Muscle of leg (tissue), 11 donors: ENCODE results near the gene EMILIN3. TPM values are rescaled to one million over a fixed set of nuclear protein-coding genes. Genes with fewer than 3 reads are reported as not detected.

Experiments used
- DNase-seq: peaks from one replicate; pipeline ENCODE4 v3.0.0; 2013
- H3K27ac ChIP-seq: one replicate; pipeline ENCODE4 v1.5.1; 2013; ENCODE audit warnings: mild to moderate bottlenecking, low read length, control low read depth
- H3K27me3 ChIP-seq: one replicate; pipeline ENCODE4 v1.6.1; 2013; ENCODE audit warnings: low read length; ENCODE audit not compliant: control insufficient read depth, insufficient read depth
- H3K36me3 ChIP-seq: one replicate; pipeline ENCODE4 v1.6.1; 2013; ENCODE audit warnings: low read length; ENCODE audit not compliant: control insufficient read depth, insufficient read depth
- H3K4me1 ChIP-seq: one replicate; pipeline ENCODE4 v1.6.1; 2013; ENCODE audit warnings: low read length; ENCODE audit not compliant: control insufficient read depth, insufficient read depth
- H3K4me3 ChIP-seq: one replicate; pipeline ENCODE4 v1.5.1; 2013; ENCODE audit warnings: low read length, control low read depth
- H3K9me3 ChIP-seq: replicated peaks from 2 replicates; pipeline ENCODE4 v1.6.1; 2013; ENCODE audit warnings: low read depth, low read length; ENCODE audit not compliant: control insufficient read depth
- WGBS: methylation state at CpG from one replicate; pipeline ENCODE4 v1.1.5; 2013; ENCODE audit warnings: missing lambda C conversion rate; ENCODE audit not compliant: insufficient coverage; 5-methylcytosine and 5-hydroxymethylcytosine counted together
- polyA plus RNA-seq, 8 donors: library from polyadenylated mRNA; unstranded; fragments of 120-200 nt; gene quantifications; one replicate each; pipeline versions ENCODE4 v1.2.1 to v1.2.3, GENCODE V29; 2013; ENCODE audit warnings: inconsistent platforms in 1 of 8, low replicate concordance in 1 of 8; ENCODE audit not compliant: insufficient read length in 8 of 8, insufficient read depth in 1 of 8
- total RNA-seq: library from RNA; stranded (reverse); fragments of 120-200 nt; gene quantifications from one replicate; pipeline ENCODE4 v1.2.4, GENCODE V29; 2013

The EMILIN3 gene
- total and polyA plus RNA-seq, 9 donors, result 24.8 to 72.4 (median 46.1) TPM

DNA sequence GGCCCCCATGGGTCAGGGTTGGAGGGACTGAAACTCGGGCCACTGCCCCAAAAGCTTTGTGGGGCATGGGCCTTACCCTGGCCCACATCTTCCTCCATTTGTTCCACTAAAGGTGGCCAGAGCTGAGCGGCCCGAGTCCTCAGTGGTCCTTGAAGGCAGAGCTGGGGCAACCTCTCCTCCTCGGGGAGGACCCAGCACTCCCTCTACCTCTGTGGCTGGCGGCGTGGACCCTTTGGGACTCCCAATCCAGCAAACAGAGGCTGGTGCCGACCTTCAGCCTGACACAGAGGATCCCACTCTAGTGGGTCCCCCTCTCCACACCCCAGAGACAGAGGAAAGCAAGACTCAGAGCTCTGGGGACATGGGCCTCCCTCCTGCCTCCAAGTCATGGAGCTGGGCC is 16.7 kb downstream of the EMILIN3 start:
- H3K9me3 ChIP-seq, result no peaks in the 10 kb centered on the region
- no peaks in the 10 kb centered on the region for H3K36me3 ChIP-seq
- no peak for DNase-seq
- 86% methylated on average over 7 of the region's 7 CpGs for WGBS
- H3K27me3 ChIP-seq, result no peaks in the 10 kb centered on the region
- H3K4me3 ChIP-seq, result no peak overlapping the region
- peaks cover 17% of the 10 kb centered on the region for H3K4me1 ChIP-seq
- H3K27ac ChIP-seq, result no peak overlapping the region

DNA sequence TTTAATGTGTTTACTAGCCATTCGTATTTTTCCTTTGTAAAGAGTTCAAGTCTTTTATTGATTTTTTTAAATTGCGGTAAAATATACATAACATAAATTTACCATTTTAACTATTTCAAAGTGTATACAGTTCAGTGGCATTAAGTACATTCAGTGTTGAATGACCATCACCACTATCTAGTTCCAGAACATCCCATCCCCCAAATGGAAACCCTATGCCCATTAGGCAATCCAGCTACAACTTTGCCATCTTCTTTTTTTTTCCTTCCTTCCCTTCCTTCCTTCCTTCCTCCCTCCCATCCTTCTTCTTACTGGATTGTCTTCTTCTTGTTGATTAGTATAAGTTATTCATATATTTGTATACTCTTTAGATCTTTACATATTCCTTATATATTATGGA is 17.4 kb downstream of the EMILIN3 start:
- H3K4me3 ChIP-seq, result no peak overlapping the region
- no peak overlapping the region for H3K27ac ChIP-seq
- no peaks in the 10 kb centered on the region for H3K36me3 ChIP-seq
- H3K9me3 ChIP-seq, result no peaks in the 10 kb centered on the region
- no CpG with 5 or more reads among the region's 2 CpGs for WGBS
- H3K4me1 ChIP-seq, result peaks cover 17% of the 10 kb centered on the region
- DNase-seq, result no peak
- H3K27me3 ChIP-seq, result no peaks in the 10 kb centered on the region

DNA sequence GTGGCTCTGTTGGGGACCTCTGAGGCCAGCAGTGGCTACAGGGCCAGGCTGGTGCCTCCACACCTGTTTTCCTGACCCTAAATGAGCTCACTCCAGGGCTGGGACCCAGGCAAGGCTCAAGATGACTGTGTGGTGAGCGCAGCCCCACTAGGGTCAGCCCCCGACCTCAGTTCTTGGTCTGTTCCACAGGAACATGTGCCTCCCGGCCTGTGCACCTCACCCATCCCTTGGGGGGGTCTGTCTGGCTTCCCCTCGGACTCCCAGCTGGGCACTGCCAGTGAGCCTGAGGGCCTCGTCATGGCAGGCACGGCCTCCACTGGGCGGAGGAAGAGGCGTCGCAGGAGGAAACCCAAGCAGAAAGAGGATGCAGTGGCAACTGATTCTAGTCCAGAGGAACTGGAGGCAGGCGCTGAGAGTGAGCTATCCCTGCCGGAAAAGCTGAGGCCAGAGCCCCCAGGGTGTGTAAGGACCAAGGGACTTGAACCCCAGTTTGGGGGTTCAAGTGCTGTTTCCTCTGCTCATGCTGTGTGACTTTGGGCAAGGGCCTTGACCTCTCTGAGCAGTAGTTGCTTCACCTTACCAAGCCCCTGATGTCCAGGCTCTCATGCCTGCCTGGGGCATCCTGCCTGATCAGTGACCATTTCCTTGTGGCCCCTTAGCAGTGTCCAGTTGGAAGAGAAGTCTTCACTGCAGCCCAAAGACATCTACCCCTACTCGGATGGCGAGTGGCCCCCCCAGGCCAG is 18.0 kb downstream of the EMILIN3 start:
- no peaks in the 10 kb centered on the region for H3K27me3 ChIP-seq
- no peaks in the 10 kb centered on the region for H3K36me3 ChIP-seq
- 88% methylated on average over 12 of the region's 13 CpGs for WGBS
- H3K4me1 ChIP-seq, result peaks cover 17% of the 10 kb centered on the region
- H3K9me3 ChIP-seq, result no peaks in the 10 kb centered on the region
- H3K27ac ChIP-seq, result no peak overlapping the region
- no peak for DNase-seq
- H3K4me3 ChIP-seq, result no peak overlapping the region

DNA sequence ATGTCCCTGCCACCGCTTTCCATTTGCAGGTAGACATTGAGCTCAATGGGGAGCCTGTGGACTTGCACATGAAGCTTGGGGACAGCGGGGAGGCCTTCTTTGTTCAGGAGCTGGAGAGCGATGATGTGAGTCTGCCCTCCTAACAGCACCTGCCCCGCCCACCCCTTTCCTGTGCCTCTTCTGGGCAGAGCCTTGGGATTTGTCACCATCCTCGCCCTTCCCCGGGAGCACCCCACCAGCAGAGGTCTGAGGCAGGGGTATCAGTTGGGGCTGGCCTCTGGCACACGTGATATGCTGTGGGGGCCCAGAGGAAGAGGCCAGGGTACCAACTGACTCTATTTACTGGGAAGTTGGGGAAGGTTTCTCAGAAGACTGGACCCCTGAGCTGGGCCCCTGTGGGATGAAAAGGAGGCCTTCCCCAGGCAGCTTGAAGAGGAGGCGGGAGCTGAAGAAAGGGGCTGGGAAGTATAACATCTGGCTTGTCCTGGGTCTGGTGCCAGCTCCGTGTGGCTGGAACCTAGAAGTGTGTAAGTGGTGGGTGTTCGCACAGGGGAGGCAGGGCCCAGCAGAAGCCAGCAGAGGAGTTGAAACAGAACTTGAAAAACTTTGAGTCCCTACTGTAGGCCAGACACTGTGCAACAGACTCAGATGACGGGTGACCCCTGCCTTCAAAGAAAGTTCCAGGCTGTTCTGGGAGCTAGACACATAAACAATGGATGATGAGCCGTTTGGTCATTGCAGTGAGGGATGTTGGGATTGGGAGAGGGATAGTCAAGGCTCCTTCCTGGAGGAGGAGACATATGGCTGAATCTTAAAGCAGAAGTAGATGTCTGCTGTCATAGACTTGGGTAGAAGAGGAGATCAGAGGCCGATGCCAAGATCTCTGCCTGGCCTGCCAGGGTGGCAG is 18.8 kb downstream of the EMILIN3 start:
- no peaks in the 10 kb centered on the region for H3K36me3 ChIP-seq
- no peak overlapping the region for H3K27ac ChIP-seq
- 60% methylated on average over 9 of the region's 13 CpGs for WGBS
- no peak overlapping the region for H3K4me3 ChIP-seq
- H3K9me3 ChIP-seq, result no peaks in the 10 kb centered on the region
- no peaks in the 10 kb centered on the region for H3K27me3 ChIP-seq
- peaks cover 17% of the 10 kb centered on the region for H3K4me1 ChIP-seq
- DNase-seq, result no peak

DNA sequence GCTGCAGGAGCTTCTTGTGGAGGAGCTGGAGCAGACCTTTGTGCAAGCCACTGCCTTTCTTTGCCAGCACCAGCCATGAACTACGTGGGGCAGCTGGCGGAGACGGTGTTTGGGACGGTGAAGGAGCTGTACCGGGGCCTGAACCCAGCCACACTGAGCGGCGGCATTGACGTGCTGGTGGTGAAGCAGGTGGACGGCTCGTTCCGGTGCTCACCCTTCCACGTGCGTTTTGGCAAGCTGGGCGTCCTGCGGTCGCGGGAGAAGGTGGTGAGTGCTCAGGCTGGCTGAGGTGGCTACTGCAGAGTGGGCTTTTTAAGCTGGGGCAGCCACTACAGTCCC is 20.9 kb downstream of the EMILIN3 start:
- no peaks in the 10 kb centered on the region for H3K9me3 ChIP-seq
- peaks cover 24% of the 10 kb centered on the region for H3K4me1 ChIP-seq
- no peak overlapping the region for H3K4me3 ChIP-seq
- DNase-seq, result no peak
- WGBS, result 78% methylated on average over 17 of the region's 17 CpGs
- no peaks in the 10 kb centered on the region for H3K27me3 ChIP-seq
- no peaks in the 10 kb centered on the region for H3K36me3 ChIP-seq
- no peak overlapping the region for H3K27ac ChIP-seq

DNA sequence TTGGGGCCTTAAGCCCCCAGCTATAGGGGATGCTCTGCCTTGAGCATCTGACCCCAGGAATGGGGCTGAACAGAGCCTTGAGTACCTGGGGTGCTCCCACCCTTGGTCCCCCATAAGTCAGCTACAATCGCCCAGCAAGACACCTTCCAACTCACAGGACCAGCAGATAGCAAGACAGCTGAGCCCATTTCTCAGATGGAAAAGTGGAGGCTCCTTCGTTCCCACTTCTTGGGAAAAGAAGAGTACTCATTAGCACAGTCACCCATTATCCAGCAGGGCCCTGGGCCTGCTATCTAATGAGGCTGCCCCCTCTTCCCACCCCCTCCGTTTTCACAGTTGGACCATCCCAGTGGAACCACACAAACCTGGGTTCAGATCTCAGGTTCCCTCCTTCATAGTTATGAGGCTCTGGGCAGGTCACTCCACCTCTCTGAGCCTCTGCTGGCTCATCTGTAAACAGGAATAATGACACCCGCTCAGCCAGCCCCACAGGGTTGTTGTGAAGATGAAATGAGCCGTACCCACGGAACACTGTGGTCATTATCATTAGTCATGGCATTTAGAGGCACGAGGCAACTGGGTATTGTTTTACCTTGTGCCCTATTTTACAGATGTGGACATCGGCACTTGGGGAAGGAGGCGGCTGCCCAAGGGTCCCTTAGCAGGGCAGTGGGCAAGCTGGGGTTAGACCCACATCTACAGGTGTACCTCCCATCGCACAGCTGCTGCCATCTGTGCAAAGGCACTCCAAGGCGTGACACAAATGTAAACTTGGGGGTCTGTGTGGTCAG is 21.5 kb downstream of the EMILIN3 start:
- no peaks in the 10 kb centered on the region for H3K36me3 ChIP-seq
- H3K4me3 ChIP-seq, result no peak overlapping the region
- H3K27me3 ChIP-seq, result no peaks in the 10 kb centered on the region
- H3K9me3 ChIP-seq, result no peaks in the 10 kb centered on the region
- no peak for DNase-seq
- H3K4me1 ChIP-seq, result peaks cover 24% of the 10 kb centered on the region
- no peak overlapping the region for H3K27ac ChIP-seq
- 85% methylated on average over 8 of the region's 11 CpGs for WGBS

DNA sequence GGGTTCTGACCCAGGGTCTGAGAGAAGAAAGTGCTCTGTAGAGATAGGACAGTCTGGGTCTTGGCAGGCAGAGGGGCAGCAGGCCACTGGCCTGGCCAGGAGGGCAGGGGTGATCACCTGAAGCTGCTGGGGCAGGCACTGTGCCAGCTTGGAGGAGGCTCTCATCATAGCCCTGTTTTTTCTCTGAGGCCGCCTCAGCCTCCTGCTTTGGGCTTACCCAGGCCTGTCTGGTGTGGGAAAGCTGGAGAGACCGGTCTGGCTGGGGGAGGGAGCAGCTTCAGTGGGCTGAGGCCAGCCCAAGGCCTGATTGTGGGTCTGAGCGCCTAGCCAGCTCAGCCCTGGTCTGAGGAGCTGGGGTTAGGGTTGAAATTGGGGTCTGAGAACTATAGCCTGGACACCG is 22.1 kb downstream of the EMILIN3 start:
- no peak overlapping the region for H3K27ac ChIP-seq
- 80% methylated on average over 4 of the region's 4 CpGs for WGBS
- peaks cover 4% of the 10 kb centered on the region for H3K27me3 ChIP-seq
- no peaks in the 10 kb centered on the region for H3K36me3 ChIP-seq
- H3K4me3 ChIP-seq, result no peak overlapping the region
- peaks cover 31% of the 10 kb centered on the region for H3K4me1 ChIP-seq
- no peaks in the 10 kb centered on the region for H3K9me3 ChIP-seq
- no peak for DNase-seq

DNA sequence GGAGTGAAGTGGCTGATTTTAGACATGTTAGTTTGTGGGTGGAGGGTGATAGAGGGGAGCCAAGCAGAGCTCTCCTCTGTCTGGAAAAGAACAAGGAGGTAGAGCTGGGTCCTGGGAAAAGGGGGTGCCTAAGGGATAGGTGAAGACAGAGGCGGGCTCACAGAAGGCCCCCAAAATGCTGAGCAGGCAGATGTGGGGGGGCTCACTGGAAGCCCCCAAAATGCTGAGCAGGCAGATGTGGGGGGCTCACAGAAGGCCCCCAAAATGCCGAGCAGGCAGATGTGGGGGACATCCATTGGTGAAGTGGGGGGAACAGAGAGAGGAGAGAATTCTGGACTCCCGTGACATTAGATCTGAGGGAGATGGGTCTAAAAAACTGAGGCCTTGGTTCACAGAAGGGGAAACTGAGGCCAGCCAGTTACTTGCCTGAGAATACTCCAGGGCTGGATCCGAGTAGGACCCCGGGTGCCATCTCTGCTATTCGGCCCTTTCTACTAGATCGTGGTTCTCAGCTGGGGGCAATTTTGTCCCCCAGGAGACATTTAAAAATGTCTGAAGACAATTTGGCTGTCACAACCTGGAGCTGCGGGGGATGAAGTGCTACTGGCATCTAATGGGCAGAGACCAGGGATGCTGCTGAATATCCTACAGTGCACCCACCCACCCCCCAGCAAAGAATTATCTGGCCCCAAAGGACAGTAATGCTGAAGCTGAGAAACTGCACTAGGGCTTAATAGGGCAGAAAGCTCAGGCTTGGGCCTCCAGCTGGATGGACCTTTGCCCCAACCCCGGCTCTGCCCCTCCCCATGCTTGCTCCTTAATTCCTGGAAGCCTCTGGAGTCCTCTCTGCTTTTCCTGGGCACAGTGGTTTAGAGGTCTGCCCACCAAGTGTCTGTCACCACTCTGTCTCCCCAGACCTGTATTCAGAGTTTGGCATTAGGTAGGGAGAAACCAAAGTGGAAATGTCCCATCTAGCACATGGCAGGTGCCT is 23.8 kb downstream of the EMILIN3 start:
- no peaks in the 10 kb centered on the region for H3K9me3 ChIP-seq
- 90% methylated on average over 8 of the region's 9 CpGs for WGBS
- H3K4me1 ChIP-seq, result peaks cover 26% of the 10 kb centered on the region
- H3K4me3 ChIP-seq, result no peak overlapping the region
- no peaks in the 10 kb centered on the region for H3K36me3 ChIP-seq
- DNase-seq, result no peak
- H3K27me3 ChIP-seq, result peaks cover 4% of the 10 kb centered on the region
- no peak overlapping the region for H3K27ac ChIP-seq

DNA sequence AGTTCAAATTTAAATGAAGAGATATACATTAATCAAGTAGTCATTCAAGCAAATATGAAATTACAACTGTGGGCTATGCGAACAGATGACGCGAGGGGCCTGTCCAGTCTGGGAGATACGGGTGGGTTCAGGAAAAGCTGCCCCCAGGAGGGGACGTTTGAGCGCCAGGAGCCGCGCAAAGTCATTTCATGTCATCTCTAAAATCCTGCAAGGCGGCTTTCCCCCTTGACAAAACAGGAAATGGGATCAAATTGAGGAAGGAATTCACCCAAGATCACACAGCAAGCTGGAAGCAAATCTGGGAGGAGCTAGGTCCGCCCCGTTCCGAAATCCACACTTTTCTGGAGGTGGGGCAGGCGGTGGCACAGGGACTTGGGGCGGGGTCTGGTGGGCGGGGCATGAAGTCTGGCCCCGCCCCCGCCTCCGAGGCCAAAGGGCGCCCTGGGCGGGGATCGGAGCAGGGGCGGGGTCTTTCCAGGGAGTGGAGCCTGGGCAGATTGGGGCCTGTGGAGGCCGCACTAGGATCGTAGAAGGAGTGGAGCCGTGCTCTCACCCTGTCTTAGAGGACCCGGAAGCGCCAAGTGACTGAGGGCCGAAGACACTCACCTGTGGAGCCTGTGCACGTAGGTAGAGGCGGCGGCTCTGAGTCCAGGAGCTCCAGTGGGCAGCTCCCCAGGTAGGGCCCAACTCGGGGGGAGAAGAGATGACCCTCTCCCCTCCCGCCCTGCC is 26.1 kb downstream of the EMILIN3 start, which contains the start of gene LPIN3:
Gene LPIN3, plus strand, starts transcription at position 495 of the 729 bp plus-strand sequence. CDS start 4,983 bp downstream, outside the sequence.
- Histone ChIP-seq H3K36me3 (no peaks in the 10 kb centered on the region), H3K4me1 (peaks cover 21% of the 10 kb centered on the region), H3K4me3 (peak within 1 kb of the TSS; percentile 34), H3K9me3 (no peaks in the 10 kb centered on the region), H3K27ac (peak within 1 kb of the TSS; percentile 67), H3K27me3 (peaks cover 4% of the 10 kb centered on the region)
- WGBS, result 5% methylated on average over 22 of the region's 33 CpGs
- DNase-seq, result peak; percentile 91
